ENCODE data around the gene KRT82.
"Not testable (repeated sequence)": the region's sequence is repeated elsewhere in the genome, so short reads cannot be mapped to it uniquely, and the experiment has no call there.

KRT82 gene

GRCh38 chr12:52349196-52349595, 56.9 kb downstream of the KRT82 start:
- H3K4me3 ChIP-seq: no peak overlapping the region
- no peak for TF ChIP-seq Cebpa-rat (IDR thresholded peaks at IDR 0.05)
- H3K36me3 ChIP-seq: no peaks in the 10 kb centered on the region
- no peak overlapping the region for H3K27ac ChIP-seq
- peaks cover 59% of the 10 kb centered on the region for H3K4me1 ChIP-seq
- H4K20me1 ChIP-seq: no peaks in the 10 kb centered on the region
- no peaks in the 10 kb centered on the region for H3K27me3 ChIP-seq
- peak overlapping the region; percentile 10; the same call in 1 of the 2 replicates for H3K4me2 ChIP-seq
- no peaks in the 10 kb centered on the region for H3K9me3 ChIP-seq
- no peak overlapping the region for H3K9ac ChIP-seq

DNA sequence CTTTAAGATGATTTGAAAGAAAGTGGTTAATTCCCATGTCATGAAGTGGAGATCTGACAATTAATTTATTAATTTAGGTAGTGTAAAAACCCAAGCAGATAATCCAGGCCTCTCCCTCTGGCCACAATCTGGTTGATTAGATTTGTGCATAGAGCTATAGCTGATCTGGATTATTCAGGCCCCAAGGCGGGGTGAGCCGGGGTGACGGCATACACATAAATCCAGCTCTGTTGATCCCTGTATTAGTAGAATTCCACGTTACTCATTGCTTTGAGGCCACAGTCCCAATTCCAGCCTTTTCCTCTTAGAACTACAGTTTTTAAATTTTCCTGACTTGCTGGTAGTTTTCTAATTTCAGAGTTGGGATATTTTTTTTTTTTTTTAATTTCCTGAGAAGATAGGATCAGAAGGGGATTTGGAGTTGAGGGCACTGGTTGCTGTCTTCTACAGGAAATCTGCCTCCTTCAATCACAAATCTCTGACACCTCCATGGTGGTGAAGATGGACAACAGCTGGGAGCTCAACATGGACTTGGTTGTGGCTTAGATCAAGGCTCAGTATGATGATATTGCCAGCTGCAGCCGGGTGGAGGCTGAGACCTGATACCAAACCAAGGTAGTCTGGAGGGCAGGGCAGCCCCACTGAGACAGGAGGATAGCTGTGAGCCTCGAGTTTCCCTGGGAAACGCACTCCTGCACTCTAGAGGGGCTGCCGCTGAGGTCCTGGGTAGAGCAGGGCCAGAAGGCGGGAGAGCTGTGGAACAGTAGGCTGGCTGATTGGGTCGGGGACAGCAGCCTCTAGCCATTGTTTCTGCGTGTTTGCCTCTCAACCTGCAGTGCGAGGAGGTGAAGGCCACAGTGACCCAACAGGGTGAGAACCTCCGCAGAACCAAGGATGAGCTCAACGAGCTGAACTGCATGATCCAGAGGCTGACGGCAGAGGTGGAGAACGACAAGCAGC, 58.3 kb downstream of the KRT82 start:
- peak overlapping the region; percentile 57; the same call in 1 of the 2 replicates for H3K4me2 ChIP-seq

GRCh38 chr12:52347016-52347415, 59.1 kb downstream of the KRT82 start:
- Histone ChIP-seq H3K27ac (peak overlapping the region; percentile 55), H3K4me2 (peak overlapping the region; percentile 57), H3K36me3 (no peaks in the 10 kb centered on the region), H3K27me3 (no peaks in the 10 kb centered on the region), H3K9me3 (peaks cover 7% of the 10 kb centered on the region), H3K4me3 (no peak overlapping the region), H4K20me1 (no peaks in the 10 kb centered on the region), H3K9ac (peak overlapping the region; percentile 11; the same call in 1 of the 2 replicates), H3K4me1 (peaks cover 49% of the 10 kb centered on the region)
- TF ChIP-seq Cebpa-rat (IDR thresholded peaks at IDR 0.05): no peak

More for the DNA sequence above, 58.3 kb downstream of the KRT82 start:
- H3K27me3 ChIP-seq: no peaks in the 10 kb centered on the region
- no peak overlapping the region for H3K4me3 ChIP-seq
- H3K36me3 ChIP-seq: no peaks in the 10 kb centered on the region
- no peak overlapping the region for H3K9ac ChIP-seq
- TF ChIP-seq Cebpa-rat (IDR thresholded peaks at IDR 0.05): no peak
- H4K20me1 ChIP-seq: no peaks in the 10 kb centered on the region
- peaks cover 58% of the 10 kb centered on the region for H3K4me1 ChIP-seq
- H3K9me3 ChIP-seq: peaks cover 7% of the 10 kb centered on the region
- H3K27ac ChIP-seq: 0 out of 2 replicates have a peak overlapping the region, but pooled peaks have one; percentile 55

DNA sequence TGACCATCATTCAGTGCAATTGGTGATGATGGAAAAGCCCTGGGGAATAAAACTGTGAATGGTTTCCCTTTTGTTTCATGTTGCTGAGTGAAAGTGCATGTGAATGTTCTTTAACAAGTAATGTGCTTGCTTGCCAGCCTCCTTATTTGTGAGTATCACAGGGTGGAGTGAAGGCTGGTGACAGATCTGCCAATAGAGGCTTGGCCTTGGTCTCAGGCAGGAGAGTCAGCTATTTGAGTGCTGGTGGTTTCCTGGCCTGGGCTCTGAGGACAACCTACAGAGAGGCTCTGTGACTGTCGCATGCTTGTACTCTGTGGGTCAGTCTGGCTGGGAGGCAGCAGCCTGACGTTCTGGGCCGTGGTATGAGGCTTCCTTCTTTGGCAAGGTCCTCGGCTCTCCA, 59.5 kb downstream of the KRT82 start:
- Histone ChIP-seq H3K4me1 (peaks cover 45% of the 10 kb centered on the region), H3K4me3 (no peak overlapping the region), H3K27me3 (no peaks in the 10 kb centered on the region), H3K27ac (peak overlapping the region; percentile 55), H3K4me2 (peak overlapping the region; percentile 57), H3K9ac (peak overlapping the region; percentile 11; the same call in 1 of the 2 replicates), H3K9me3 (peaks cover 7% of the 10 kb centered on the region), H4K20me1 (no peaks in the 10 kb centered on the region), H3K36me3 (no peaks in the 10 kb centered on the region)
- TF ChIP-seq Cebpa-rat (IDR thresholded peaks at IDR 0.05): no peak

- H3K4me3 ChIP-seq, H4K20me1 ChIP-seq, H3K9me3 ChIP-seq, H3K27ac ChIP-seq, H3K27me3 ChIP-seq, H3K4me2 ChIP-seq, H3K36me3 ChIP-seq, H3K9ac ChIP-seq: not testable (repeated sequence)
- peaks cover 35% of the 10 kb centered on the region for H3K4me1 ChIP-seq
Observed at GRCh38 chr12:52345041-52345440, 61.1 kb downstream of the KRT82 start.

DNA sequence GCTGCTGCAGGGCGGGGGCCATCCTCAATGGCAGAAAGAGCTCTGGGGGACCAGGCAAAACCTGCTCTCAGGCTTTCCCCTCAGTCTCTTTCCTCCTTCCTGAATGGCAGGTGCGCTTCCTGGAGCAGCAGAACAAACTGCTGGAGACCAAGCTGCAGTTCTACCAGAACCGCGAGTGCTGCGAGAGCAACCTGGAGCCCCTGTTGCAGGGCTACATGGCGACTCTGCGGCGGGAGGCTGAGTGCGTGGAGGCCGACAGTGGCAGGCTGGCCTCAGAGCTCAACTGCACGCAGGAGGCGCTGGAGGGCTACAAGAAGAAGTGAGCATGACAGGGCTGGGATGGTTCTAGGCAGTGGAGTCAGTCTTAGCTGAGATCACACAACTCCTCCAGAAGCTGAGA, 62.0 kb downstream of the KRT82 start:
- H4K20me1 ChIP-seq: no peaks in the 10 kb centered on the region

More for the DNA sequence above, 62.0 kb downstream of the KRT82 start:
- Histone ChIP-seq H3K4me3 (no peak overlapping the region), H3K27ac (no peak overlapping the region), H3K4me2 (no peak overlapping the region), H3K9me3 (peaks cover 7% of the 10 kb centered on the region), H3K27me3 (no peaks in the 10 kb centered on the region), H3K36me3 (no peaks in the 10 kb centered on the region), H3K4me1 (peaks cover 26% of the 10 kb centered on the region), H3K9ac (no peak overlapping the region)
- TF ChIP-seq Cebpa-rat (IDR thresholded peaks at IDR 0.05): no peak

Data from BLaER1 (cell line).